B cell (primary cell): ENCODE data around the gene TSPAN8. TPM values are rescaled to one million over a fixed set of nuclear protein-coding genes. Genes with fewer than 3 reads are reported as not detected.

Experiments
- ATAC-seq: fragments of 200-7000 bp; cut with Tn5 transposase; one replicate; pipeline ENCODE4 v1.10.0; 2021; ENCODE audit warnings: low read depth, mild to moderate bottlenecking, moderate number of reproducible peaks, moderate library complexity
- CTCF ChIA-PET: fragments of 350-600 bp; sonication (Branson Sonifier 250); formaldehyde crosslinking; loops from one replicate; lab custom pipeline; 2021; ENCODE audit warnings: antibody characterized with exemption, inconsistent platforms; lab: Charles Lee
- POLR2A ChIA-PET: fragments of 350-600 bp; sonication (Branson Sonifier 250); formaldehyde crosslinking; loops from one replicate; lab custom pipeline; 2021; ENCODE audit warnings: antibody characterized with exemption; lab: Charles Lee
- DNase-seq: peaks from one replicate; pipeline ENCODE4 v3.0.0; 2013
- H2AFZ ChIP-seq: 2 replicates; pipeline ENCODE4 v1.6.1; 2012; ENCODE audit warnings: mild to moderate bottlenecking, low read depth, low read length; ENCODE audit not compliant: insufficient read depth, poor library complexity, severe bottlenecking
- H3K27ac ChIP-seq, 2 donors: 1 replicate in 1 of 2; 2 replicates in 1 of 2; pipeline ENCODE4 v1.5.1; 2012 to 2013; ENCODE audit warnings: low read length in 2 of 2, mild to moderate bottlenecking in 2 of 2, moderate library complexity in 1 of 2
- H3K27me3 ChIP-seq, 4 experiments: fragments of 200-600 bp in 1 of 4; sonication (generic) in 1 of 4; replicated peaks in 1 of 4; 1 replicate in 2 of 4; 2 replicates in 2 of 4; pipeline versions ENCODE4 v1.6.1 to v1.7.0; 2013 to 2016; ENCODE audit warnings: low read length in 3 of 4, mild to moderate bottlenecking in 2 of 4, mixed read lengths in 1 of 4, moderate library complexity in 1 of 4; ENCODE audit not compliant: insufficient read depth in 4 of 4, control insufficient read depth in 3 of 4; ENCODE audit errors: control extremely low read depth in 1 of 4
- H3K36me3 ChIP-seq, 2 experiments: replicated peaks in 1 of 2; 1 replicate in 1 of 2; 2 replicates in 1 of 2; pipeline versions ENCODE4 v1.6.1 to v1.7.1; 2013; ENCODE audit warnings: low read length in 1 of 2; ENCODE audit not compliant: insufficient read depth in 2 of 2, control insufficient read depth in 1 of 2; ENCODE audit errors: control extremely low read depth in 1 of 2, extremely low read depth in 1 of 2
- H3K4me1 ChIP-seq, 2 donors: fragments of 200-600 bp in 1 of 2; sonication (generic) in 1 of 2; 1 replicate in 1 of 2; 2 replicates in 1 of 2; pipeline versions ENCODE4 v1.5.1 to v1.6.1; 2013 to 2017; ENCODE audit warnings: low read length in 2 of 2; ENCODE audit not compliant: control insufficient read depth in 2 of 2, insufficient read depth in 2 of 2
- H3K4me2 ChIP-seq: replicated peaks from 2 replicates; pipeline ENCODE3; 2012; ENCODE audit warnings: mild to moderate bottlenecking, low read depth, low read length; ENCODE audit not compliant: poor library complexity, severe bottlenecking
- H3K4me3 ChIP-seq, 5 experiments: fragments of 200-600 bp in 1 of 5; sonication (generic) in 1 of 5; 1 replicate in 3 of 5; 2 replicates in 2 of 5; pipeline versions ENCODE4 v1.5.1 to v1.7.0; 2011 to 2016; ENCODE audit warnings: low read length in 4 of 5, mild to moderate bottlenecking in 4 of 5, low read depth in 2 of 5, control low read depth in 1 of 5, moderate library complexity in 1 of 5; ENCODE audit not compliant: insufficient read depth in 1 of 5; ENCODE audit errors: control extremely low read depth in 1 of 5, extremely low read depth in 1 of 5
- H3K79me2 ChIP-seq: fragments of 200-600 bp; sonication (generic); one replicate; pipeline ENCODE4 v1.6.0; 2016; ENCODE audit warnings: low read length; ENCODE audit not compliant: control insufficient read depth, insufficient read depth
- H3K9ac ChIP-seq: fragments of 200-600 bp; sonication (generic); 2 replicates; pipeline ENCODE4 v1.6.1; 2017; ENCODE audit warnings: mild to moderate bottlenecking, low read length, moderate library complexity
- H3K9me3 ChIP-seq, 3 donors: one replicate each; pipeline versions ENCODE4 v1.6.1 to v1.7.1; 2013; ENCODE audit warnings: low read length in 2 of 3; ENCODE audit not compliant: control insufficient read depth in 2 of 3, insufficient read depth in 1 of 3; ENCODE audit errors: control extremely low read depth in 1 of 3
- H4K20me1 ChIP-seq: 2 replicates; pipeline ENCODE4 v1.6.0; 2012; ENCODE audit warnings: mild to moderate bottlenecking, low read length; ENCODE audit not compliant: insufficient read depth, control insufficient read depth, poor library complexity, severe bottlenecking
- H3K27ac Mint-ChIP-seq: one replicate; pipeline ENCODE4 v1.8.0; 2021; ENCODE audit warnings: mixed read lengths
- H3K27me3 Mint-ChIP-seq: one replicate; pipeline ENCODE4 v1.8.0; 2021; ENCODE audit warnings: mixed read lengths
- H3K4me1 Mint-ChIP-seq: one replicate; pipeline ENCODE4 v1.8.0; 2021; ENCODE audit warnings: mixed read lengths
- H3K4me3 Mint-ChIP-seq: one replicate; pipeline ENCODE4 v1.8.0; 2021; ENCODE audit warnings: mixed read lengths
- H3K9me3 Mint-ChIP-seq: one replicate; pipeline ENCODE4 v1.8.0; 2022; ENCODE audit warnings: mixed read lengths; ENCODE audit not compliant: insufficient read depth
- EZH2 ChIP-seq: IDR thresholded peaks from 2 replicates; pipeline ENCODE4 v1.6.1; 2012; ENCODE audit warnings: borderline replicate concordance, low read depth, mild to moderate bottlenecking, moderate library complexity, low read length; ENCODE audit not compliant: insufficient read depth, poor library complexity, severe bottlenecking
- WGBS: methylation state at CpG from one replicate; pipeline ENCODE4 v1.1.5; 2013; ENCODE audit warnings: missing lambda C conversion rate; ENCODE audit not compliant: insufficient coverage; 5-methylcytosine and 5-hydroxymethylcytosine counted together
- intact Hi-C: fragments of 100-400 bp; cut with micrococcal nuclease; formaldehyde crosslinking; loops from one replicate; pipeline ENCODE4 v1.10.0; 2022
- polyA plus RNA-seq: library from polyadenylated mRNA; depleted of rRNA; stranded (reverse); fragments of >200 nt; gene quantifications from 2 replicates; pipeline ENCODE4 v1.2.3, GENCODE V29; 2012
- total RNA-seq, 2 donors: library from RNA; stranded (reverse); fragments of 120-200 nt in 1 of 2; gene quantifications; 1 replicate in 1 of 2; 2 replicates in 1 of 2; pipeline versions ENCODE4 v1.2.3 to v1.2.4, GENCODE V29; 2013 to 2022
- TF ChIP-seq, protein P1 (sequence below): fragments of 200-600 bp; IDR thresholded peaks from one replicate; pipeline ENCODE4 v1.8.0; 2022; ENCODE audit warnings: antibody characterized with exemption, mild to moderate bottlenecking

The TSPAN8 gene
- total and polyA plus RNA-seq, 2 donors (not counting 1 experiment from before 2014, with no cell fraction given), result not detected

DNA sequence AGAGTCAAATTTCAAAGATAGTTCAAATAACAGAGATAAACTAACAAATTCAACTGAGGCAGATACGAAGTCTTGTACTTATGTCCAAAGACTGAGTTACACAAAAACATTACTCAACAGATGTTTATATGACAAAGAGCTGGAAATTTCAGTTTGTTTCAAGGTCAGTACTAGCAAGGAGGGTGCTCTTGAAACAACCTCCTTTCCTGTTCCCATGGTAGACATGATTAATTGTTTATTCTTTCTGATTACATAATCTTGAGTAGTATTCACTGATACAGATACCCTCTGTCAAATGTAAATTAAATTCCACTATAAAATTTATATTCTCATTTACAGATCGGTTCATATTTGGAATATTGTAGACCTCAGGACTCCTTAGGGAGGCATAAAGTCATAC is 23.4 kb downstream of the TSPAN8 start:
- peaks cover 0 to 2% (median 0%) of the 10 kb centered on the region in 3 donors for H3K9me3 ChIP-seq
- intact Hi-C loops, result no loop called here
- no peaks in the 10 kb centered on the region for H3K27me3 ChIP-seq
- TF ChIP-seq, protein P1, sequence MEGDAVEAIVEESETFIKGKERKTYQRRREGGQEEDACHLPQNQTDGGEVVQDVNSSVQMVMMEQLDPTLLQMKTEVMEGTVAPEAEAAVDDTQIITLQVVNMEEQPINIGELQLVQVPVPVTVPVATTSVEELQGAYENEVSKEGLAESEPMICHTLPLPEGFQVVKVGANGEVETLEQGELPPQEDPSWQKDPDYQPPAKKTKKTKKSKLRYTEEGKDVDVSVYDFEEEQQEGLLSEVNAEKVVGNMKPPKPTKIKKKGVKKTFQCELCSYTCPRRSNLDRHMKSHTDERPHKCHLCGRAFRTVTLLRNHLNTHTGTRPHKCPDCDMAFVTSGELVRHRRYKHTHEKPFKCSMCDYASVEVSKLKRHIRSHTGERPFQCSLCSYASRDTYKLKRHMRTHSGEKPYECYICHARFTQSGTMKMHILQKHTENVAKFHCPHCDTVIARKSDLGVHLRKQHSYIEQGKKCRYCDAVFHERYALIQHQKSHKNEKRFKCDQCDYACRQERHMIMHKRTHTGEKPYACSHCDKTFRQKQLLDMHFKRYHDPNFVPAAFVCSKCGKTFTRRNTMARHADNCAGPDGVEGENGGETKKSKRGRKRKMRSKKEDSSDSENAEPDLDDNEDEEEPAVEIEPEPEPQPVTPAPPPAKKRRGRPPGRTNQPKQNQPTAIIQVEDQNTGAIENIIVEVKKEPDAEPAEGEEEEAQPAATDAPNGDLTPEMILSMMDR, result no peak
- TF ChIP-seq EZH2, result no peak
- no peak overlapping the region for H3K4me3 Mint-ChIP-seq
- H3K79me2 ChIP-seq, result no peaks in the 10 kb centered on the region
- no peak overlapping the region for H3K27ac Mint-ChIP-seq
- H3K4me1 ChIP-seq, result no peaks in the 10 kb centered on the region
- H3K4me1 Mint-ChIP-seq, result no peaks in the 10 kb centered on the region
- no peaks in the 10 kb centered on the region for H3K9me3 Mint-ChIP-seq
- H3K27me3 Mint-ChIP-seq, result no peaks in the 10 kb centered on the region
- no peaks in the 10 kb centered on the region for H4K20me1 ChIP-seq
- H3K4me2 ChIP-seq, result no peak overlapping the region
- WGBS, result no CpG with 5 or more reads among the region's 2 CpGs
- H3K9ac ChIP-seq, result no peak overlapping the region
- CTCF ChIA-PET, result no interaction called here
- POLR2A ChIA-PET, result no interaction called here
- H2AFZ ChIP-seq, result no peak overlapping the region
- no peaks in the 10 kb centered on the region for H3K36me3 ChIP-seq
- no peak overlapping the region for H3K27ac ChIP-seq
- DNase-seq (no peak), ATAC-seq (no peak)
- H3K4me3 ChIP-seq, result no peak overlapping the region

DNA sequence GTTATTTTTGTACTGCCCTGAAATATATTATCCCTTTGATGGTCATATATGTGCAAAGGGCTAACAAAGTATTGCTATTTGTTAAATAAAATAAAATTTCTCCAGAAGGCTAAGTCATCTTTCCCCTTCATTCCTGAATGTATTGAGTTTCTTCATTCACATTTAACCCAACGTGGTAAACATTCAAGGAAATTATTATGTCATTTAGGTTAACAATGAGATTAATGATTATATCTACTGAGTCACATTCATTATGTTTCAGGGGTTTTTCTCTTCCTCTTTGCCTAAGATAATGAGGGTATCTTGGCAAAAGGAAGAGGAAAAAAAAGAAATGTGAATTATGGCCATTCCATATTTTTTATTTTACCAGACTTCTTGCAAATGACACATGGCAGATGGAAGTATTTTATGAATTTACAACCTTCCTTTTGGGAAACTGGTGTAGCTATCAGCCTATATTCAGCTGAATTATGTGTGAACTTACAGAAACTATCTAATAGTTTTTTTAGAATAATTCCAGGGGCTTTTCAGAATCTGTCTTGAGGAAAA is 27.2 kb downstream of the TSPAN8 start:
- H3K27ac Mint-ChIP-seq, result no peak overlapping the region
- H3K4me3 ChIP-seq, result no peak overlapping the region
- H3K4me1 Mint-ChIP-seq, result no peaks in the 10 kb centered on the region
- no CpG with 5 or more reads among the region's 1 CpG for WGBS
- ChIA-PET CTCF (no interaction called here), POLR2A (no interaction called here)
- no peaks in the 10 kb centered on the region for H3K79me2 ChIP-seq
- H3K4me3 Mint-ChIP-seq, result no peak overlapping the region
- no peak overlapping the region for H3K9ac ChIP-seq
- H3K9me3 Mint-ChIP-seq, result no peaks in the 10 kb centered on the region
- H3K27me3 Mint-ChIP-seq, result no peaks in the 10 kb centered on the region
- no peaks in the 10 kb centered on the region for H3K27me3 ChIP-seq
- no peak overlapping the region for H3K4me2 ChIP-seq
- no peak overlapping the region for H2AFZ ChIP-seq
- TF ChIP-seq EZH2, result no peak
- TF ChIP-seq, protein P1, result no peak
- no peaks in the 10 kb centered on the region for H3K4me1 ChIP-seq
- H3K27ac ChIP-seq, result no peak overlapping the region
- no peaks in the 10 kb centered on the region for H3K36me3 ChIP-seq
- intact Hi-C loops, result no loop called here
- DNase-seq (no peak), ATAC-seq (no peak)
- no peaks in the 10 kb centered on the region for H4K20me1 ChIP-seq
- peaks cover 0 to 2% (median 0%) of the 10 kb centered on the region in 3 donors for H3K9me3 ChIP-seq
